HCT116 (cell line): ENCODE results near the gene GATB.

Source experiments
- ZFX ChIP-seq: fragments of 450-650 bp; IDR thresholded peaks from 2 replicates; pipeline ENCODE4 v1.6.1; 2017
- TF ChIP-seq, protein P1 (sequence below), 3 experiments: fragments of 200-600 bp in 1 of 3; sonication (generic) in 1 of 3; IDR thresholded peaks in 2 of 3; conservative IDR thresholded peaks in 1 of 3; 2 replicates each; pipeline ENCODE4 v1.5.1; 2012 to 2017; ENCODE audit warnings: low read depth in 2 of 3, low read length in 2 of 3, antibody characterized with exemption in 1 of 3, borderline replicate concordance in 1 of 3, control low read depth in 1 of 3, mild to moderate bottlenecking in 1 of 3, mixed read lengths in 1 of 3, mixed run types in 1 of 3, moderate library complexity in 1 of 3; ENCODE audit not compliant: insufficient read depth in 1 of 3

DNA sequence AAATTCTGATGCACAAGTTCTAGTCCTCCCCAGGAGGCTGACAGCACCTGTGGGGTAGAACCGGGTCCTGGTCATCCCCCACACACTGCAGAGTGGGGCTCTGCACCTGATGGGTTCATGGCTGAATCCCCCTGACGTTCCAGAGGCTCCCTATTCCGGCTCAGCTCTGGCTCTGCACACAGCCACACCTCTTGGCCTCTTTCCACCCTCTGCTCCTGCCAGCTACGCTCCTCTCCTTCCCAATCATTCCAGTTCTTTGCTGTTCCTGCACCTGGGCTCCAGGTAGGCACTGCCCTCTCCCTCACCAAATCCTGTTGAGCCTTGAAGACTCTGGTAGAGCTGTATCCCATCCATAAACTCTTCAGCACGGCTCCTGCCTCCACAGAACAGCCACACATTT, 75.5 kb downstream of the GATB start:
- TF ChIP-seq, protein P1, sequence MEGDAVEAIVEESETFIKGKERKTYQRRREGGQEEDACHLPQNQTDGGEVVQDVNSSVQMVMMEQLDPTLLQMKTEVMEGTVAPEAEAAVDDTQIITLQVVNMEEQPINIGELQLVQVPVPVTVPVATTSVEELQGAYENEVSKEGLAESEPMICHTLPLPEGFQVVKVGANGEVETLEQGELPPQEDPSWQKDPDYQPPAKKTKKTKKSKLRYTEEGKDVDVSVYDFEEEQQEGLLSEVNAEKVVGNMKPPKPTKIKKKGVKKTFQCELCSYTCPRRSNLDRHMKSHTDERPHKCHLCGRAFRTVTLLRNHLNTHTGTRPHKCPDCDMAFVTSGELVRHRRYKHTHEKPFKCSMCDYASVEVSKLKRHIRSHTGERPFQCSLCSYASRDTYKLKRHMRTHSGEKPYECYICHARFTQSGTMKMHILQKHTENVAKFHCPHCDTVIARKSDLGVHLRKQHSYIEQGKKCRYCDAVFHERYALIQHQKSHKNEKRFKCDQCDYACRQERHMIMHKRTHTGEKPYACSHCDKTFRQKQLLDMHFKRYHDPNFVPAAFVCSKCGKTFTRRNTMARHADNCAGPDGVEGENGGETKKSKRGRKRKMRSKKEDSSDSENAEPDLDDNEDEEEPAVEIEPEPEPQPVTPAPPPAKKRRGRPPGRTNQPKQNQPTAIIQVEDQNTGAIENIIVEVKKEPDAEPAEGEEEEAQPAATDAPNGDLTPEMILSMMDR (IDR thresholded peaks at IDR 0.05 in 2 of 3, conservative IDR thresholded peaks at IDR 0.05 in 1 of 3; ENCODE audit: borderline replicate concordance in 1 of 3, insufficient read depth in 1 of 3, low read depth in 2 of 3, low read length in 2 of 3), result no peak
- no peak for TF ChIP-seq ZFX
